Vagina (tissue), 2 donors: Measurements from ENCODE around the gene GLIPR1. TPM values are rescaled to one million over a fixed set of nuclear protein-coding genes. Genes with fewer than 3 reads are reported as not detected.

Experiments used
- DNase-seq, 2 donors: peaks; one replicate each; pipeline ENCODE4 v3.0.0-alpha.2; 2017; ENCODE audit errors: extremely low spot score in 2 of 2
- H3K27ac ChIP-seq: fragments of 200-600 bp; sonication (generic); one replicate; pipeline ENCODE4 v1.5.1; 2019
- H3K27me3 ChIP-seq: fragments of 200-600 bp; sonication (generic); one replicate; pipeline ENCODE4 v1.5.1; 2019
- H3K36me3 ChIP-seq, 2 donors: fragments of 200-600 bp; sonication (generic); one replicate each; pipeline ENCODE4 v1.5.1; 2017 to 2019
- H3K4me1 ChIP-seq: fragments of 200-600 bp; sonication (generic); one replicate; pipeline ENCODE4 v1.5.1; 2019
- H3K4me3 ChIP-seq, 2 donors: fragments of 200-600 bp; sonication (generic); 1 replicate in 1 of 2; 2 replicates in 1 of 2; pipeline ENCODE4 v1.5.1; 2016 to 2019
- H3K9me3 ChIP-seq: fragments of 200-600 bp; sonication (generic); one replicate; pipeline ENCODE4 v1.5.1; 2019
- CTCF ChIP-seq, 3 experiments: fragments of 450-650 bp in 2 of 3; fragments of 200-600 bp in 1 of 3; sonication (generic) in 1 of 3; IDR thresholded peaks; one replicate each; pipeline ENCODE4 v1.5.1; 2017 to 2019; ENCODE audit warnings: antibody characterized with exemption in 3 of 3, mild to moderate bottlenecking in 2 of 3, moderate library complexity in 2 of 3
- POLR2A ChIP-seq, 2 donors: fragments of 450-650 bp; IDR thresholded peaks; one replicate each; pipeline ENCODE4 v1.6.1; 2017; ENCODE audit warnings: antibody characterized with exemption in 2 of 2, mild to moderate bottlenecking in 2 of 2, moderate library complexity in 2 of 2
- POLR2AphosphoS5 ChIP-seq, 2 donors: sonication (generic); formaldehyde crosslinking; IDR thresholded peaks; one replicate each; pipeline ENCODE4 v1.9.0; 2017; ENCODE audit warnings: antibody characterized with exemption in 2 of 2, mild to moderate bottlenecking in 2 of 2, low read depth in 1 of 2; ENCODE audit not compliant: insufficient read depth in 1 of 2
- intact Hi-C: fragments of 100-400 bp; cut with DNase I; formaldehyde crosslinking; loops from one replicate; pipeline ENCODE4 v1.15.1; 2023
- total RNA-seq: library from RNA; depleted of rRNA; stranded (reverse); fragments of >200 nt; gene quantifications from one replicate; pipeline ENCODE4 v1.2.3, GENCODE V29; 2016

The GLIPR1 gene
- total RNA-seq, 1 donor from 2014 or later, result 6.6 TPM

DNA sequence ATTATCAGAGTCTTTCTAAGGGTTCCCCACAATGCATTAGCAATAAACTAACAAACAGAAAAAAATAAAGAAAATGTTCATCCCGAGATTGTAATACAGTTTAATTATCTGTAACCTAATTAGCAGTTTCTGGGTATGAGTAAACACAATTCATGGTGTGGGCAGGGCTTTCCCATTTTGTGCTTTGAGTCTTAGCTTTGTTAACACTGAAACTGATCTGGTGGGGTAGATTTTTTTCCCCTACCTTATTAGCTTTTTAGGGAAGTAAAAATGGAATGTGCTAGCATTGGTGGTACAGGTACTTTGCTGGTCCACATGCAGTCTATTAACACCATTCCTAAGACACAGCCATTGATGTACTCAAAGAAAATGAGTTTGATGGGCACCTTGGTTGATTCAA lies 49.3 kb downstream of the GLIPR1 start:
- Histone ChIP-seq H3K4me3 (no peak overlapping the region), H3K27ac (no peak overlapping the region), H3K4me1 (no peaks in the 10 kb centered on the region), H3K36me3 (no peaks in the 10 kb centered on the region), H3K9me3 (no peaks in the 10 kb centered on the region), H3K27me3 (no peaks in the 10 kb centered on the region)
- intact Hi-C loops, result loop anchor here (5.0 kb wide), 1 partner anchor 507 kb away; no protein-coding TSS in a partner anchor
- no peak for DNase-seq
- no peak for TF ChIP-seq CTCF (IDR thresholded peaks at IDR 0.05)
- TF ChIP-seq POLR2A (IDR thresholded peaks at IDR 0.05), result no peak
- no peak for TF ChIP-seq POLR2AphosphoS5 (IDR thresholded peaks at IDR 0.05; ENCODE audit: insufficient read depth in 1 of 2, low read depth in 1 of 2)

- Histone ChIP-seq H3K4me3 (no peak overlapping the region), H3K27ac (no peak overlapping the region), H3K9me3 (no peaks in the 10 kb centered on the region), H3K36me3 (no peaks in the 10 kb centered on the region), H3K4me1 (no peaks in the 10 kb centered on the region), H3K27me3 (no peaks in the 10 kb centered on the region)
- TF ChIP-seq POLR2A (IDR thresholded peaks at IDR 0.05) (no peak), POLR2AphosphoS5 (IDR thresholded peaks at IDR 0.05; ENCODE audit: insufficient read depth in 1 of 2, low read depth in 1 of 2) (no peak), CTCF (IDR thresholded peaks at IDR 0.05) (no peak)
- intact Hi-C loops, result no loop called here
- DNase-seq, result no peak
Measured at GRCh38 chr12:75533239-75533638, 52.7 kb downstream of the GLIPR1 start.

GRCh38 chr12:75539889-75540288 lies 59.3 kb downstream of the GLIPR1 start:
- Histone ChIP-seq H3K27ac (no peak overlapping the region), H3K9me3 (no peaks in the 10 kb centered on the region), H3K4me1 (no peaks in the 10 kb centered on the region), H3K36me3 (no peaks in the 10 kb centered on the region), H3K27me3 (no peaks in the 10 kb centered on the region), H3K4me3 (no peak overlapping the region)
- TF ChIP-seq POLR2AphosphoS5 (IDR thresholded peaks at IDR 0.05; ENCODE audit: insufficient read depth in 1 of 2, low read depth in 1 of 2), result no peak
- no peak for TF ChIP-seq POLR2A (IDR thresholded peaks at IDR 0.05)
- no peak for TF ChIP-seq CTCF (IDR thresholded peaks at IDR 0.05)
- no peak for DNase-seq
- intact Hi-C loops, result no loop called here

GRCh38 chr12:75542942-75543341 lies 62.4 kb downstream of the GLIPR1 start:
- Histone ChIP-seq H3K9me3 (no peaks in the 10 kb centered on the region), H3K4me1 (no peaks in the 10 kb centered on the region), H3K27ac (no peak overlapping the region), H3K27me3 (no peaks in the 10 kb centered on the region), H3K36me3 (no peaks in the 10 kb centered on the region), H3K4me3 (no peak overlapping the region)
- DNase-seq, result no peak
- TF ChIP-seq CTCF (IDR thresholded peaks at IDR 0.05), result no peak
- TF ChIP-seq POLR2A (IDR thresholded peaks at IDR 0.05), result no peak
- no peak for TF ChIP-seq POLR2AphosphoS5 (IDR thresholded peaks at IDR 0.05; ENCODE audit: insufficient read depth in 1 of 2, low read depth in 1 of 2)
- intact Hi-C loops, result no loop called here

- intact Hi-C loops, result no loop called here
- TF ChIP-seq POLR2AphosphoS5 (IDR thresholded peaks at IDR 0.05; ENCODE audit: insufficient read depth in 1 of 2, low read depth in 1 of 2), result no peak
- TF ChIP-seq POLR2A (IDR thresholded peaks at IDR 0.05), result no peak
- TF ChIP-seq CTCF (IDR thresholded peaks at IDR 0.05), result no peak
- no peaks in the 10 kb centered on the region for H3K4me1 ChIP-seq
- DNase-seq, result no peak
- H3K27me3 ChIP-seq, result no peaks in the 10 kb centered on the region
- H3K4me3 ChIP-seq, result no peak overlapping the region
- H3K9me3 ChIP-seq, result no peaks in the 10 kb centered on the region
- H3K27ac ChIP-seq, result no peak overlapping the region
- H3K36me3 ChIP-seq, result no peaks in the 10 kb centered on the region
Measured at GRCh38 chr12:75543529-75543928, 63.0 kb downstream of the GLIPR1 start.
